Right lobe of liver (tissue), 4 donors: ENCODE measurements around the gene PDE9A.

Source experiments
- CTCF ChIP-seq, 4 donors: fragments of 200-600 bp in 3 of 4; fragments of 450-650 bp in 1 of 4; IDR thresholded peaks; one replicate each; pipeline versions ENCODE4 v1.5.1 to v1.8.0; 2016 to 2022; ENCODE audit warnings: antibody characterized with exemption in 4 of 4, mild to moderate bottlenecking in 2 of 4
- POLR2A ChIP-seq: fragments of 450-650 bp; IDR thresholded peaks from one replicate; pipeline ENCODE4 v1.6.1; 2017; ENCODE audit warnings: antibody characterized with exemption, mild to moderate bottlenecking
- donor health status: DM: no; HTN: no; CAD: no.
- donor health status: DM: no; HTN: no; CAD: no.
- donor health status: DM: no; HTN: yes; CAD: no.

- TF ChIP-seq CTCF (IDR thresholded peaks at IDR 0.05) = no peak
- TF ChIP-seq POLR2A = no peak
Measured at GRCh38 chr21:42741066-42741465, 87.6 kb downstream of the PDE9A start.
